Breast epithelium (tissue), 3 donors: ENCODE measurements around the gene CRYBG2.

Source experiments
- CTCF ChIP-seq, 3 donors: fragments of 450-650 bp; IDR thresholded peaks; one replicate each; pipeline ENCODE4 v1.5.1; 2016 to 2017; ENCODE audit warnings: antibody characterized with exemption in 3 of 3, mild to moderate bottlenecking in 3 of 3, moderate library complexity in 3 of 3
- POLR2AphosphoS5 ChIP-seq, 3 donors: sonication (generic); formaldehyde crosslinking; IDR thresholded peaks; one replicate each; pipeline ENCODE4 v1.6.1; 2017; ENCODE audit warnings: antibody characterized with exemption in 3 of 3

GRCh38 chr1:26375081-26375480, 21.2 kb upstream of the CRYBG2 start:
- TF ChIP-seq CTCF (IDR thresholded peaks at IDR 0.05), result no peak
- TF ChIP-seq POLR2AphosphoS5 (IDR thresholded peaks at IDR 0.05), result no peak
